Vagina (tissue), 2 donors: Measurements from ENCODE around the gene HMGXB3.

Experiments used
- POLR2A ChIP-seq, 2 donors: fragments of 450-650 bp; IDR thresholded peaks; one replicate each; pipeline ENCODE4 v1.6.1; 2017; ENCODE audit warnings: antibody characterized with exemption in 2 of 2, mild to moderate bottlenecking in 2 of 2, moderate library complexity in 2 of 2
- TF ChIP-seq, protein P1 (sequence below), 3 experiments: fragments of 450-650 bp in 2 of 3; fragments of 200-600 bp in 1 of 3; sonication (generic) in 1 of 3; IDR thresholded peaks; one replicate each; pipeline ENCODE4 v1.5.1; 2017 to 2019; ENCODE audit warnings: antibody characterized with exemption in 3 of 3, mild to moderate bottlenecking in 2 of 3, moderate library complexity in 2 of 3

DNA sequence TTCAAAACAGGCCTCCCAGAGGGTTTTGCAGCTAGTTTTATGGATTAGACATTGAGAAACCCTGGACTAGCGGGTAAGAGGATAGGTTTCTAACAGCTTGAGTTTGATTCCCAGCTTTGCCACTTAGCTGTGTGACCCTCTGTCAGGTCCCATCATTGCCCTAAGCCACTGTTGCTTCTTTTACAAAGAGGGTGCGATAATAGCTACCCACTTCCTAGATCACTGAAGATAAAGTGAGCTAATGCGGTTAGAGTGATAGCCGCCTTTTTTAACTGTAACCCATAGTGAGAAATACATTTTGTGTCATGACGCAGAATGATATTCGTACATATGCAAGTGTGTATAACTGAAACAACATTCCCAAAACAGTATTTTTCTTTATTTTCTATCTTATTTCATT is 45.5 kb downstream of the HMGXB3 start:
- TF ChIP-seq, protein P1, sequence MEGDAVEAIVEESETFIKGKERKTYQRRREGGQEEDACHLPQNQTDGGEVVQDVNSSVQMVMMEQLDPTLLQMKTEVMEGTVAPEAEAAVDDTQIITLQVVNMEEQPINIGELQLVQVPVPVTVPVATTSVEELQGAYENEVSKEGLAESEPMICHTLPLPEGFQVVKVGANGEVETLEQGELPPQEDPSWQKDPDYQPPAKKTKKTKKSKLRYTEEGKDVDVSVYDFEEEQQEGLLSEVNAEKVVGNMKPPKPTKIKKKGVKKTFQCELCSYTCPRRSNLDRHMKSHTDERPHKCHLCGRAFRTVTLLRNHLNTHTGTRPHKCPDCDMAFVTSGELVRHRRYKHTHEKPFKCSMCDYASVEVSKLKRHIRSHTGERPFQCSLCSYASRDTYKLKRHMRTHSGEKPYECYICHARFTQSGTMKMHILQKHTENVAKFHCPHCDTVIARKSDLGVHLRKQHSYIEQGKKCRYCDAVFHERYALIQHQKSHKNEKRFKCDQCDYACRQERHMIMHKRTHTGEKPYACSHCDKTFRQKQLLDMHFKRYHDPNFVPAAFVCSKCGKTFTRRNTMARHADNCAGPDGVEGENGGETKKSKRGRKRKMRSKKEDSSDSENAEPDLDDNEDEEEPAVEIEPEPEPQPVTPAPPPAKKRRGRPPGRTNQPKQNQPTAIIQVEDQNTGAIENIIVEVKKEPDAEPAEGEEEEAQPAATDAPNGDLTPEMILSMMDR (IDR thresholded peaks at IDR 0.05), result no peak
- no peak for TF ChIP-seq POLR2A (IDR thresholded peaks at IDR 0.05)
